GM12878 (cell line): ENCODE measurements around the gene TUBGCP2. TPM values are rescaled to one million over a fixed set of nuclear protein-coding genes. Genes with fewer than 3 reads are reported as not detected.

Experiments used
- ATAC-seq: fragments of 200-7000 bp; cut with Tn5 transposase; 3 replicates; pipeline ENCODE4 v1.9.1; 2020; ENCODE audit warnings: mild to moderate bottlenecking, moderate library complexity
- BruUV-seq: library from RNA; stranded (reverse); fragments of 400-500 nt; replicated peaks from 2 replicates; lab custom pipeline; 2021; lab: Mats Ljungman, UMichigan
- CTCF ChIA-PET: fragments of 300-600 bp; sonication (Branson Sonifier 250); formaldehyde crosslinking; extraction: SDS; loops from one replicate; lab custom pipeline; 2021; ENCODE audit warnings: inconsistent platforms; lab: Yijun Ruan, JAX
- POLR2A ChIA-PET: fragments of 350-600 bp; formaldehyde crosslinking; extraction: SDS; loops from one replicate; lab custom pipeline; 2021; ENCODE audit warnings: inconsistent platforms; lab: Charles Lee
- RAD21 ChIA-PET: fragments of 300-600 bp; sonication (Branson Sonifier 250); formaldehyde crosslinking; loops from one replicate; lab custom pipeline; 2023; ENCODE audit warnings: antibody characterized with exemption; ENCODE audit not compliant: unreplicated experiment; lab: Charles Lee
- SMC1A ChIA-PET: fragments of 300-600 bp; sonication (Branson Sonifier 250); formaldehyde crosslinking; loops from one replicate; lab custom pipeline; 2023; ENCODE audit not compliant: unreplicated experiment, uncharacterized antibody; lab: Charles Lee
- DNase-seq: peaks from one replicate; pipeline ENCODE4 v3.0.0-alpha.2; 2011; ENCODE audit warnings: low read depth, low spot score
- FAIRE-seq: peaks from 3 replicates; lab custom pipeline; 2011; peaks lifted over from hg19 to GRCh38; lab: Jason Lieb, UNC
- H2AFZ ChIP-seq: 2 replicates; pipeline ENCODE4 v1.6.0; 2011; ENCODE audit warnings: low read depth, low read length, control low read depth; ENCODE audit not compliant: control insufficient read depth
- H3K27ac ChIP-seq: 2 replicates; pipeline ENCODE4 v1.5.1; 2011; ENCODE audit warnings: control low read depth; ENCODE audit not compliant: control insufficient read depth, insufficient read depth
- H3K27me3 ChIP-seq, 2 experiments: replicated peaks in 1 of 2; 2 replicates each; pipeline versions ENCODE4 v1.6.0 to v1.6.1; 2011; ENCODE audit warnings: low read length in 1 of 2; ENCODE audit not compliant: control insufficient read depth in 2 of 2, insufficient read depth in 2 of 2
- H3K36me3 ChIP-seq, 2 experiments: 2 replicates each; pipeline ENCODE4 v1.5.1; 2011; ENCODE audit warnings: low read length in 1 of 2; ENCODE audit not compliant: control insufficient read depth in 2 of 2, insufficient read depth in 2 of 2
- H3K4me1 ChIP-seq: 2 replicates; pipeline ENCODE4 v1.6.1; 2011; ENCODE audit warnings: mild to moderate bottlenecking, low read length, moderate library complexity, mixed read lengths; ENCODE audit not compliant: control insufficient read depth, insufficient read depth
- H3K4me2 ChIP-seq: 2 replicates; pipeline ENCODE4 v1.6.0; 2011; ENCODE audit warnings: control low read depth; ENCODE audit not compliant: control insufficient read depth, insufficient read depth
- H3K4me3 ChIP-seq: fragments of 200-600 bp; sonication (generic); 2 replicates; pipeline ENCODE4 v1.5.1; 2016
- H3K79me2 ChIP-seq: 2 replicates; pipeline ENCODE4 v1.6.0; 2011; ENCODE audit warnings: low read length; ENCODE audit not compliant: control insufficient read depth, insufficient read depth
- H3K9ac ChIP-seq: 2 replicates; pipeline ENCODE4 v1.8.0; 2011; ENCODE audit warnings: low read length, control low read depth, mixed read lengths; ENCODE audit not compliant: control insufficient read depth, insufficient read depth
- H3K9me3 ChIP-seq: replicated peaks from 3 replicates; pipeline ENCODE4 v1.5.1; 2011; ENCODE audit warnings: mild to moderate bottlenecking, low read length; ENCODE audit not compliant: control insufficient read depth, insufficient read depth
- H4K20me1 ChIP-seq: 2 replicates; pipeline ENCODE4 v1.6.0; 2011; ENCODE audit not compliant: control insufficient read depth, insufficient read depth
- BCLAF1 ChIP-seq: fragments of 450-650 bp; IDR thresholded peaks from 2 replicates; pipeline ENCODE4 v1.6.1; 2017; ENCODE audit warnings: antibody characterized with exemption, mild to moderate bottlenecking, moderate library complexity
- CTCF ChIP-seq, 3 experiments: IDR thresholded peaks in 2 of 3; conservative IDR thresholded peaks in 1 of 3; 2 replicates each; pipeline ENCODE4 v1.5.1; 2011; ENCODE audit warnings: low read depth in 3 of 3, low read length in 3 of 3, mild to moderate bottlenecking in 3 of 3, control low read depth in 2 of 3, moderate library complexity in 2 of 3, inconsistent platforms in 1 of 3, mixed read lengths in 1 of 3; ENCODE audit not compliant: control insufficient read depth in 2 of 3, insufficient read depth in 1 of 3; ENCODE audit errors: extremely low read depth in 1 of 3
- ZNF592 ChIP-seq: fragments of 450-650 bp; IDR thresholded peaks from 2 replicates; pipeline ENCODE4 v1.6.1; 2017; ENCODE audit warnings: mild to moderate bottlenecking, moderate library complexity
- ZNF687 ChIP-seq: fragments of 450-650 bp; IDR thresholded peaks from 2 replicates; pipeline ENCODE4 v1.6.1; 2017; ENCODE audit warnings: mild to moderate bottlenecking, moderate library complexity
- WGBS: methylation state at CpG from one replicate; pipeline ENCODE4 v1.1.6; 2016; ENCODE audit warnings: low lambda C conversion rate; ENCODE audit not compliant: insufficient replicate concordance, insufficient coverage; ENCODE audit errors: missing lambda C conversion rate; 5-methylcytosine and 5-hydroxymethylcytosine counted together
- in situ Hi-C: fragments of 300-500 bp; cut with MboI; formaldehyde crosslinking; loops from 9 replicates; pipeline ENCODE4 v1.14.3; 2018; ENCODE audit warnings: mixed read lengths
- intact Hi-C: fragments of 100-400 bp; cut with micrococcal nuclease; formaldehyde crosslinking; loops from one replicate; pipeline ENCODE4 v1.14.2; 2022; ENCODE audit not compliant: unreplicated experiment
- polyA plus RNA-seq, 11 experiments: library from polyadenylated mRNA; depleted of rRNA in 4 of 11; unstranded in 6 of 11; stranded (reverse) in 5 of 11; fragments of >200 nt; fragmentation: Nextera tagmentation in 4 of 11; fragmentation: Illumina TruSeq in 1 of 11; extraction: Ambion mirVana in 4 of 11; extraction: Trizol in 1 of 11; gene quantifications; 1 replicate in 1 of 11; 2 replicates in 10 of 11; pipeline versions ENCODE4 v1.2.1 to v1.2.3, GENCODE V29; 2011 to 2016; ENCODE audit warnings: inconsistent platforms in 2 of 11, missing spikeins in 2 of 11, low read depth in 1 of 11
- total RNA-seq, 4 experiments: library from RNA; depleted of rRNA in 3 of 4; stranded (reverse); fragments of >200 nt in 3 of 4; fragmentation: Illumina TruSeq in 1 of 4; extraction: Trizol in 1 of 4; gene quantifications; 2 replicates each; pipeline versions ENCODE4 v1.2.1 to v1.2.3, GENCODE V29; 2013 to 2021

Gene TUBGCP2
- total and polyA plus RNA-seq, 10 of the 15 experiments (the other 5 are each of a cell fraction or from before 2014, with no cell fraction given), result 4.8 to 47.1 (median 34.7) TPM

GRCh38 chr10:133327651-133328357, 19.1 kb upstream of the TUBGCP2 start:
- Histone ChIP-seq H4K20me1 (no peaks in the 10 kb centered on the region), H3K27me3 (peaks cover 4 to 9% of the 10 kb centered on the region in 2 experiments), H3K4me1 (no peaks in the 10 kb centered on the region), H3K36me3 (no peaks in the 10 kb centered on the region), H2AFZ (no peak overlapping the region), H3K4me2 (no peak overlapping the region), H3K79me2 (no peaks in the 10 kb centered on the region), H3K9me3 (no peaks in the 10 kb centered on the region), H3K9ac (no peak overlapping the region), H3K27ac (no peak overlapping the region), H3K4me3 (no peak overlapping the region)
- intact Hi-C loops (loop anchor here (2.0 to 5.0 kb wide), 2 partner anchors 64 to 281 kb away; partner anchors contain the start of gene MTG1), in situ Hi-C loops (loop anchor here (5.0 kb wide), 1 partner anchor 169 kb away; no protein-coding TSS in a partner anchor)
- FAIRE-seq, result no peak
- BruUV-seq, result no TSS peak
- CTCF ChIA-PET, result interaction anchor here (1.0 to 3.8 kb wide), 3 partner anchors 20 to 192 kb away, joined by 3 to 36 read pairs (median 24); no protein-coding TSS in a partner anchor
- no peak for DNase-seq
- ATAC-seq, result no peak
- POLR2A ChIA-PET, result interaction anchor here (1.0 kb wide), 1 partner anchor 62 kb away, joined by 3 read pairs; no protein-coding TSS in a partner anchor
- SMC1A ChIA-PET, result no interaction called here
- WGBS, result 15% methylated on average over 12 of the region's 12 CpGs
- RAD21 ChIA-PET, result no interaction called here
- TF ChIP-seq ZNF687, result no peak
- no peak for TF ChIP-seq ZNF592
- no peak for TF ChIP-seq CTCF (IDR thresholded peaks at IDR 0.05 in 2 of 3, conservative IDR thresholded peaks at IDR 0.05 in 1 of 3; ENCODE audit: control insufficient read depth in 2 of 3, extremely low read depth in 1 of 3, insufficient read depth in 1 of 3, low read depth in 3 of 3, low read length in 3 of 3)
- no peak for TF ChIP-seq BCLAF1
